ENCODE results near the gene PDP2. TPM values are rescaled to one million over a fixed set of nuclear protein-coding genes. Genes with fewer than 3 reads are reported as not detected.

The PDP2 gene
- total and polyA plus RNA-seq, 12 donors = 1.2 to 5.7 (median 3.5) TPM

DNA sequence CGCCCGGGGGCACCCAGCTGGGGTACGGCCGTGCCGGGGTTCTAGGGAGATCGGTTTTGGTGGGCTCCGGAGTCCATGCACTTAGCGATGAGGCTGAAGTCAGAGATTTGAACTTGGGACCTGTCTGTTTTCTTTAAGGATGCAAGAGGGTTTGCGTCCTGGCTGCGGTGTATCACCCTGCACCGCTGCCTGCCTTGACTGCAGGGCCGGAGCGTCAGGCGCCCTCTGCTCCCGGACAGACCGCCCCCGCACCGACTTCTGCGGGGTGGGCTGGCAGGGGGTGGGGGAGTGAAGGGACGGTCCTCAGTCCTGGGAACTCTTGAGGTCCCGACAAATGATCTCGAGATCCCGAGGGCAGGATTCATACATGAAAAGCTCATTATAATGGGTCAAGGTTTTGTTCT, 701 bp downstream of the PDP2 start:
- TF ChIP-seq, protein P1, sequence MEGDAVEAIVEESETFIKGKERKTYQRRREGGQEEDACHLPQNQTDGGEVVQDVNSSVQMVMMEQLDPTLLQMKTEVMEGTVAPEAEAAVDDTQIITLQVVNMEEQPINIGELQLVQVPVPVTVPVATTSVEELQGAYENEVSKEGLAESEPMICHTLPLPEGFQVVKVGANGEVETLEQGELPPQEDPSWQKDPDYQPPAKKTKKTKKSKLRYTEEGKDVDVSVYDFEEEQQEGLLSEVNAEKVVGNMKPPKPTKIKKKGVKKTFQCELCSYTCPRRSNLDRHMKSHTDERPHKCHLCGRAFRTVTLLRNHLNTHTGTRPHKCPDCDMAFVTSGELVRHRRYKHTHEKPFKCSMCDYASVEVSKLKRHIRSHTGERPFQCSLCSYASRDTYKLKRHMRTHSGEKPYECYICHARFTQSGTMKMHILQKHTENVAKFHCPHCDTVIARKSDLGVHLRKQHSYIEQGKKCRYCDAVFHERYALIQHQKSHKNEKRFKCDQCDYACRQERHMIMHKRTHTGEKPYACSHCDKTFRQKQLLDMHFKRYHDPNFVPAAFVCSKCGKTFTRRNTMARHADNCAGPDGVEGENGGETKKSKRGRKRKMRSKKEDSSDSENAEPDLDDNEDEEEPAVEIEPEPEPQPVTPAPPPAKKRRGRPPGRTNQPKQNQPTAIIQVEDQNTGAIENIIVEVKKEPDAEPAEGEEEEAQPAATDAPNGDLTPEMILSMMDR (IDR thresholded peaks at IDR 0.05) = no peak
- DNase-seq = no peak
- Histone ChIP-seq H3K9me3 (no peaks in the 10 kb centered on the region), H3K27ac (peak overlapping the region in 7 of 10 donors; percentile 10 to 75 (median 57)), H3K4me3 (peak overlapping the region; percentile 70 to 97 (median 86)), H3K36me3 (peaks cover 0 to 30% (median 9%) of the 10 kb centered on the region in 9 donors), H3K27me3 (no peaks in the 10 kb centered on the region), H3K4me1 (peaks cover 0 to 25% (median 9%) of the 10 kb centered on the region in 9 donors)
- 3 to 4% methylated on average over 23 of the region's 23 CpGs for WGBS, 2 donors
- intact Hi-C loops (cut with DNase I) = no loop called here
- ATAC-seq = peak in 4 of 8 donors; percentile 11 to 42 (median 24)

DNA sequence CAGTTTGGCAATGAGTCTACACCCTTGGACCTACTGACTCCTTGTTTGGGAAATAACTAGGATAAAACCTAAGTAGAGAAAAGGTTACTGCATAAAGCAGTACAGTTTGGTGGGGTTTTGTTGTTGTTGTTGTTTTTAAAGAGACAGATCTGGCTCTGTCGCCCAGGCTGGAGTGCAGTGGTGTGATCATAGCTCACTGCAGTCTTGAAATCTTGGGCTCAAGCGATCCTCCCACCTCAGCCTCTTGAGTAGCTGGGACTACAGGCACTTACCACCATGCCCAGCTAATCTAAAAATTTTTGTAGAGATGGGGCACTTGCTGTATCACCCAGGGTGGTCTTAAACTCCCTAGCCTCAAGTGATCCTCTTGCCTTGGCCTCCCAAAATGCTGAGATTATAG, 1.2 kb downstream of the PDP2 start:
- peak overlapping the region in 5 of 10 donors; percentile 77 to 90 (median 84) for H3K4me3 ChIP-seq

DNA sequence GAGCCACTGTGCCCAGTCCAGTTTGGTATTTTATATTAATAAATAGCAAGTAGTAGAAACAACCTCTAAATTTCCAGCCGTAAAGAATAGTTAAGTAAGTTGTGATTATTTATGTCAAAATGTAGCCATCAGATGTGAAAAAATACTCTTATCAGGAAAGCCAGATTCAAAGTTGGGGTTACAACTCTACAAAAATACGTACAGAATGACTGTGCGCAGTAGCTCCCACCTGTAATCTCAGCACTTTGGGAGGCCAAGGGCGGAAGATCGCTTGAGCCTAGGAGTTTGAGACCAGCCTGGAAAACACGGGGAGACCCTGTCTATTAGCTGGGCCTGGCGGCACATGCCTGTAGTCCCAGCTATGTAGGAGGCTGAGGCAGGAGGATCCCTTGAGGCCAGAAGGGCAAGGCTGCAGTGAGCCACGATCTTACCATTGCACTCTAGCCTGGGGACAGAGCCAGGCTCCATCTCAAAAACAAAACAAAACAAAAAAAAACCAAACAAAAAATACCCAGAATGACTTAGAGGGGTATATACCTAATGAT, 1.7 kb downstream of the PDP2 start:
- TF ChIP-seq, protein P1 (IDR thresholded peaks at IDR 0.05) = no peak
- intact Hi-C loops (cut with DNase I) = no loop called here

More for the DNA sequence above, 1.2 kb downstream of the PDP2 start:
- TF ChIP-seq, protein P1 (IDR thresholded peaks at IDR 0.05) = no peak
- H3K27ac ChIP-seq = peak overlapping the region in 1 of 10 donors; percentile 66
- H3K4me1 ChIP-seq = peaks cover 0 to 25% (median 9%) of the 10 kb centered on the region in 9 donors
- peaks cover 0 to 36% (median 13%) of the 10 kb centered on the region in 9 donors for H3K36me3 ChIP-seq
- DNase-seq (no peak), ATAC-seq (no peak)
- intact Hi-C loops (cut with DNase I) = no loop called here
- WGBS, 2 donors = 75 to 85% methylated on average over 2 of the region's 2 CpGs
- H3K27me3 ChIP-seq = no peaks in the 10 kb centered on the region
- H3K9me3 ChIP-seq = no peaks in the 10 kb centered on the region

DNA sequence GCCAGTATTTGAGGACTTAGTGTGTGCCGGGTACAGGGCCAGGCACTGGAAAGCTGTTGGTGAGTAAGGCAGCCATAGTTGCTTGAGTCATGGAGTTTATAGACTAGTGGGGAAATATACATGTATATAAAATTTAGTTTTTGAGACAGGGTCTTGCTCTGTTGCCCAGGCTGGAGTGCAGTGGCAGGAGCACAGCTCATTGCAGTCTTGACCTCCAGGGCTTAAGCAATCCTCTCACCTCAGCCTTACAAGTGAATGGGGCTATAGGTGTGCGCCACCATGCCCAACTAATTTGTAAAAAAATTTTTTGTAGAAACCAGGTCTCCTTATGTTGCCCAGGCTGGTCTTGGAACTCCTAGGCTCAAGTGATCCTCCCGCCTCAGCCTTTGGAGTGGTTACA, 2.4 kb downstream of the PDP2 start:
- Histone ChIP-seq H3K4me1 (peaks cover 0 to 25% (median 9%) of the 10 kb centered on the region in 9 donors), H3K9me3 (no peaks in the 10 kb centered on the region), H3K27me3 (no peaks in the 10 kb centered on the region), H3K36me3 (peaks cover 0 to 45% (median 13%) of the 10 kb centered on the region in 9 donors), H3K27ac (no peak overlapping the region), H3K4me3 (no peak overlapping the region)
- DNase-seq (no peak), ATAC-seq (no peak)
- intact Hi-C loops (cut with DNase I) = no loop called here
- TF ChIP-seq, protein P1 (IDR thresholded peaks at IDR 0.05) = no peak
- 98 to 99% methylated on average over 3 of the region's 3 CpGs for whole genome bisulfite sequencing, 2 donors

More for the DNA sequence above, 1.7 kb downstream of the PDP2 start:
- Histone ChIP-seq H3K27ac (no peak overlapping the region), H3K9me3 (no peaks in the 10 kb centered on the region), H3K4me1 (peaks cover 0 to 25% (median 9%) of the 10 kb centered on the region in 9 donors), H3K4me3 (no peak overlapping the region), H3K27me3 (no peaks in the 10 kb centered on the region), H3K36me3 (peaks cover 0 to 41% (median 13%) of the 10 kb centered on the region in 9 donors)
- no peak for DNase-seq
- WGBS, 2 donors = 93 to 96% methylated on average over 8 of the region's 8 CpGs
- no peak for ATAC-seq

All from heart right ventricle (tissue), 16 donors.